ENCODE results near the gene LEKR1.
"Not testable (repeated sequence)": the region's sequence is repeated elsewhere in the genome, so short reads cannot be mapped to it uniquely, and the experiment has no call there.

The LEKR1 gene

GRCh38 chr3:156808025-156808424 lies 18.1 kb upstream of the LEKR1 start:
- DNase-seq, result peak; percentile 57

DNA sequence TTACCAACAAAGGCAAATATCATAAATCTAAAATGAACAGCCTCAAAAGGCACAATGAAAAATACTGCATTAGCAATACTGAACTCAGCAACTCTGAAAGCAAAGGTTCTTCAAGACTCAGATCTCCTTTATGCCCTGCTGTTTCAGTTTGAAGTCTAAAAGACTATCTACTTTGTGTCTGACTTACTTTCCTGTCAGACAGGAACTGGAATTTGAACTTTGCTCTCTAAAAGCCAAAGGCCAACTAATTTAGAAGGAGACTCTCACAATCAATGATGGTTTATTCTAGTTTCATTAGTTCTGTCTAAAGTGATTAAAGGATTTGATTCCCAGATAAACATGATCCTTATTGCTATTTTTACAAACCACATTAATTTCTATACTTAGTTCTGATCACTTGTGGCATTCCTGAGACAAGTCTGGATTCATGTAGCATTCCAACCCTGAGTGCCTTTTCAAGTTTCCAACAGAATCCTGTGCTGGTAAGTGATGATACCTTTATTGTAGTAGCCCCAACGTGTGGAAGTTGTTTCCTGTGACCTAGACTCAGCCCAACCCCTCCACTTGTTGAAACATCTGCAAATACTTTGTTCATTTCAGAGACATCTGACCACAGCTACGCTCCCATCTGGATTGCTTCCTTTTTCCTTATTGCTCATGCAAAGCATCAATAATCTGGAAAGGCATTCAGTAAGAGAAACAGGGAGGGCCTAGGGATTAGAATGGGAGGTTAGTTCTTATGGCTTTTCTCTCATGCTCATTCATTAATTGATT lies 14.9 kb upstream of the LEKR1 start:
- peak; percentile 83 for DNase-seq

GRCh38 chr3:156812521-156813335 lies 13.4 kb upstream of the LEKR1 start:
- no peak for DNase-seq

GRCh38 chr3:156814295-156814694 lies 11.9 kb upstream of the LEKR1 start:
- DNase-seq, result no peak

- DNase-seq, result peak; percentile 57
Measured at GRCh38 chr3:156816091-156816793, 9.9 kb upstream of the LEKR1 start.

- DNase-seq, result peak; percentile 81
Measured at GRCh38 chr3:156816794-156817645, 9.1 kb upstream of the LEKR1 start.

GRCh38 chr3:156817646-156818272 lies 8.4 kb upstream of the LEKR1 start:
- DNase-seq, result no peak

DNA sequence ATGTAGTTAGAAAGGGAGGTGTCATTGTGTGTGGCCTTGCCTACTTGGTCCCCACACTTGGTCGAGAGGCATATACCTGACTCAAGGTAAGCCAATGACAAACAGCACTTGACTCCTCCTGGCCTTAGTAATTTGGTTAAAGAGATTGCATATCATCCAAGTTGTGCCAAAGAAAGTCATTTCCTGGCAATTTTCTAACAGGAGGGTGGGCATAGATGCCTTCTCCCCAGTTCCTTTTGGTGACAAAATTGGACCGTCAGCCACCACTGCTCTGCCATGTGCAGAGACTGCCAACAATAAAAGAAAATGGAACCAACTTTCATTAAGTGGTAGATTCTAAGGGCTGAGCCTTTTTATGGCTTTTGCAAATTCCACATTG lies 7.9 kb upstream of the LEKR1 start:
- no peak for DNase-seq

DNA sequence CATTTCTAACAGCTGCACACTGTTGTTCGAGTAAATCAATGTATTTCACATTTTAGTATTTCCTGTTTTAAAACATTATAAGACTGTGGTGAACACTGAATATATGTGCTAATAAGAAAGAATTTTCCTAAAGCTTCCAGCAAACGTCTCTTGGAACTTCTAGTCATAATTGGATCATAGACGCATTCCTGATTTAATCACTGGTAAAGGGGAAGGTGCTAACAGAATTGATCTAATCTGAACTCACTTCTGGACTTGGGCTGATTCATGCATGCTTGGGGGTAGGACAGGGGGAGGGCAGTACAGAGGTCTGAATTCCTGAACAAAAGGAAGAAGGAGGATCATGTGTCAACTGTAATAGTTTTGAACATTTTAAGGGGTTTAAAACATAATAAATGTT lies 7.3 kb upstream of the LEKR1 start:
- peak; percentile 96 for DNase-seq

DNA sequence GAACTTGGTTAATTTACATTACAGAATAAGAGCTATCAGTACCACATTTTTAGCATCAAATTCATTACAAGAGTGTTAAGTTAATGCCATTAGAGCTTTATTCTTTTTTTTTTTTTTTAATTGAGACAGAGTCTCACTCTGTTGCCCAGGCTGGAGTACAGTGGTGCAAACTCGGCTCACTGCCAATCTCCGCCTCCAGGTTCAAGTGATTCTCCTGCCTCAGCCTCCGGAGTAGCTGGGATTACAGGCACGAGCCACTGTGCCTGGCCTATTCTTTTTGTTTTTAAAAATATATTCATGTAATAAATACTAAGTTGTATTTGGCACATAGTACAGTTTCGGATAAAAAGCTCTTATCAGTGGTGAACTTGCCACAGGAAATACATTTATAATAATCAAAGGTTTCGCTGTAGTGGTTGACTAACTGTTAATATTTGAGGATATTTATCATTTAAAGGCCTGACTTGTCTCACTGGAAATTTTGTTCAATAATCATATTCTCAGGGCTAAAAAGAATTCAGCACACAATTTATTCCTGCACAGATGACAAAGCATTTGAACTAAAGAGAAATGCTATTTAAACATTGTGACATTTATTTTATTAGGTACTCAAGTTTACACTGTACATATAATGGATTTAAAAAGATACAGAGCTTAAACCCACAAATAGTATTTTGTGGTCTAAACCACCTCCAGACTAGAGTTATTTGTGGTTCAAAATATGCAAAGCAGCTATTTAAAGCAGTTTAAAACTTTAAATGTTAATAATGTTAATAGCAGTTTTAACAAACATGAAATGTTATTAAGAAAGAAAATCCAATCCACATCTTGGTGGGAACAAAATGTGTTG lies 6.1 kb upstream of the LEKR1 start:
- DNase-seq, result peak; percentile 56

GRCh38 chr3:156820692-156821080 lies 5.5 kb upstream of the LEKR1 start:
- DNase-seq, result peak; percentile 22

DNA sequence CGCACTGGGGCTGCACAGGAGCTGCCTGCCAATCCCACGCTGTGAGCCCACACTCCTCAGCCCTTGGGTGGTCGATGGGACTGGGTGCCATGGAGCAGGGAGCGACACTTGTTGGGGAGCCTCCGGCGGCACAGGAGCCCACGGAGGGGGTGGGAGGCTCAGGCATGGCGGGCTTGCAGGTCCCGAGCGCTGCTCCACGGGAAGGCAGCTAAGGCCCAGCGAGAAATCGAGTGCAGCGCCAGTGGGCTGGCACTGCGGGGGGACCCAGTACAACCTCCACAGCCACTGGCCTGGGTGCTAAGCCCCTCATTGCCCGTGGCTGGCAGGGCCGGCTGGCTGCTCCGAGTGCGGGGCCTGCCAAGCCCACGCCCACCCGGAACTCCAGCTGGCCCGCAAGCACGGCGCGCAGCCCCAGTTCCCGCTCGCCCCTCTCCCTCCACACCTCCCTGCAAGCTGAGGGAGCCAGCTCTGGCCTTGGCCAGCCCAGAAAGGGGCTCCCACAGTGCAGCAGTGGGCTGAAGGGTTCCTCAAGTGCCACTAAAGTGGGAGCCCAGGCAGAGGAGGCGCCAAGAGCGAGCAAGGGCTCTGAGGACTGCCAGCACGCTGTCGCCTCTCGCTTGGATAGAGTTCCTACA lies 3.4 kb upstream of the LEKR1 start:
- not testable (repeated sequence) for DNase-seq

GRCh38 chr3:156825795-156826143 lies 384 bp upstream of the LEKR1 start:
- DNase-seq, result no peak

DNA sequence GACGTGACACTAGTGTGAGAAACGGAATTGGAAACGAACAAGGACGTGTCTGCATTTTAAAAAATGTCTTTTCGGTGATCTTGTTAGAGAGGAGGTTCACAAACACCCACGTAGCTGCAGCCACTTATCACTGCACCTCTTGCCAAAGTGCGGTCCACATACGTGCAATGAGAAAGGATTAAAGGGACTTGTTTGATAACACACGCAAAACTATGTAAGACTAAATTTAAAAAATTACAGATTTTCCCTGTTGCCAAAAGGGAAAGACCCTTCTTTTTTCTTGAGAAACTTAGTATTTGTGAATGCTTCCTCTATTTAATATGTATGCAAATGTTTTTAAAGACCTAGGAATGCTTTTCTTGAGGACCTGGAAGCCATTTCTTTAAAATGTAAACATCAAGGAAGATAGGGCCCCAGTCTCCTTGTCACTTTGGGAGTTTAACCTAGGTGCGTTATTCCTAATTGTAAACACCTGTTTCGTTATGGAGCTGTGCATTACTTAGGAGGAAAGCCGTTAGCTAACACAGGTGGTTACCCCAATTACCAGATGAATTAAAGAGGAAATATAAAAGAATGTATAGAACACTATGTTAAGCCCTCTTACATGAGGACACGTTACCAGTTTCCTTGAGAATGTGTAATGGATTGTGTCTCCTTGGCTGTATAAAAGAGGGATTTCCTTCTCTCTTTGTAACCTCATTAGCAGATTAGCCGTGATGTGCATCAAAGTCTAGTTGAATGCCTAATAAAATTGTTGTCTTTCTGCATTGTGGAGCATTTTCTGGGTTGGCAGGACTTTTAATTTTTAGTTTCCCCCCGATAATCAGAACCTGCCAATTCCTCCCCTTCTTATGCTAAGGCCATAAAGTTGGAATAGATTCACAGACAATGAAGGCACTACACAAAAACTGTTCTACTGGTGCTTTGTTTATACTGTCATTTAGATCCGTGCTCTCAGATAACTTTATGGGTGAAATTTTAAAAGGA lies 1.0 kb downstream of the LEKR1 start:
- DNase-seq, result no peak

DNA sequence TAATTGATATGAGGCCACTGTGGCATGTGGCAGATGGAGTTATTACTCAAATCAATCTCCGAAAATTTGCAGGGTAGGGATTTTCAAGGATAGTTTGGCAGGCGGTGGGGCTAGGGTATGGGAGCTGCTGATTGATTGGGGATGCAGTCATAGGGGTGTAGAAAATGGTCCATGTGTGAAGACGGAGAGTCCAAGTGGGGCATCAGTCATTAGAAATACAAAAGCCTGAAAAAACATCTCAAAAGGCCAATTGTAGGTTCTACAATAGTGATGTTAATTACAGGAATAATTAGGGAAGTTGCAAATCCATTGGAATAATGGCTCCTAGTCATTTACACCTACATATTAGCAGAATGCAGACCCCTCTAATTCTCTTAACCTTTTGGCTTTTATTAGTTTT lies 4.9 kb downstream of the LEKR1 start:
- DNase-seq, result no peak

DNA sequence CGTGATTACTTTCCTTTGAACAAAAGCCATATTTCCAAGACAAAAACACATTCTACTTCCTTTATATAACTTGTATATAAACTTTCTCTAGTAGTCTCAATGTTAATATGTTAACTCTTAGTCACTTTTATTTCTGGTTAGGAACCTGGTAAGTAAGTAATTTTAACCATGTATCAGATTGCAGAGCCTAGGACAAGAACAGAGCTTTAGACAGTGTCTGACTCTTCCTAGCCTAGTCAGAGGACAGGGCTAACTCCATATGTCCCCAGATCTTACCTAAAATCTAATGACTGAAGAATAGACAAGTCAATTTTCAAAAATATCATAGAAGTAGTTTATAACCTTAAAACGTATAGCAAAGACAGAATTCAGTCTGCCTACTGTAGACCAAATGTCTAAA lies 8.3 kb downstream of the LEKR1 start:
- DNase-seq, result no peak

- DNase-seq, result no peak
Measured at GRCh38 chr3:156834962-156835535, 8.9 kb downstream of the LEKR1 start.

- no peak for DNase-seq
Measured at GRCh38 chr3:156836701-156837100, 10.5 kb downstream of the LEKR1 start.

DNA sequence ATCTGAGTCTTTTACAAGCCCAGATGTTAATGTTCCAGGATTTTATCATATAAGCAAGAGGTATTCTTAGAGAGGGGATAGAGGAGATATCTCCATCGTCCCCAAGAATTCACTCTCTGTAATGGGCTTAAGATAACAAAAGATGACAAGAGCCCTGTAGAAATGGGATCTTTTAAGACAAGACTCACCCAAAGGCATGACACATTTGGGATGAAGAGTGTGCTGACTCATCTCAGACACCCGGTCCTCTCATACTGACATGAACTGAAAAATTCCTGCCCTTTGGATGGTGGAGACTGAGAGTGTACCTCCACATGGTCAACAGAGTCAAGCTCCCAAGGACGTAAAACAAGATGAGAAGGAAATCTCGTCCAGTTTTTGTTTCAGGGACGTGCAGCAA lies 11.0 kb downstream of the LEKR1 start:
- DNase-seq, result peak; percentile 62
